Upper lobe of left lung (tissue), 4 donors: ENCODE measurements around the gene NSG2.

Experiments used
- CTCF ChIP-seq, 6 experiments: fragments of 450-650 bp in 4 of 6; fragments of 200-600 bp in 2 of 6; sonication (generic) in 2 of 6; IDR thresholded peaks; one replicate each; pipeline ENCODE4 v1.5.1; 2016 to 2019; ENCODE audit warnings: antibody characterized with exemption in 6 of 6
- POLR2A ChIP-seq, 4 donors: fragments of 450-650 bp; IDR thresholded peaks; one replicate each; pipeline ENCODE4 v1.5.1; 2016 to 2017; ENCODE audit warnings: antibody characterized with exemption in 4 of 4, mild to moderate bottlenecking in 2 of 4

- TF ChIP-seq POLR2A (IDR thresholded peaks at IDR 0.05) (no peak), CTCF (IDR thresholded peaks at IDR 0.05) (no peak)
Observed at GRCh38 chr5:174008922-174009321, 36.6 kb upstream of the NSG2 start.
